DND-41 (cell line): Measurements from ENCODE around the gene DCDC1.

Source experiments
- EZH2 ChIP-seq: IDR thresholded peaks from 3 replicates; pipeline ENCODE4 v1.6.1; 2012; ENCODE audit warnings: borderline replicate concordance, low read depth, mild to moderate bottlenecking, moderate library complexity, low read length, inconsistent platforms; ENCODE audit not compliant: severe bottlenecking
- TF ChIP-seq, protein P1 (sequence below): IDR thresholded peaks from 2 replicates; pipeline ENCODE4 v1.5.1; 2012; ENCODE audit warnings: borderline replicate concordance, low read length, moderate library complexity, mild to moderate bottlenecking; ENCODE audit not compliant: poor library complexity, severe bottlenecking; ENCODE audit errors: extremely low read depth

DNA sequence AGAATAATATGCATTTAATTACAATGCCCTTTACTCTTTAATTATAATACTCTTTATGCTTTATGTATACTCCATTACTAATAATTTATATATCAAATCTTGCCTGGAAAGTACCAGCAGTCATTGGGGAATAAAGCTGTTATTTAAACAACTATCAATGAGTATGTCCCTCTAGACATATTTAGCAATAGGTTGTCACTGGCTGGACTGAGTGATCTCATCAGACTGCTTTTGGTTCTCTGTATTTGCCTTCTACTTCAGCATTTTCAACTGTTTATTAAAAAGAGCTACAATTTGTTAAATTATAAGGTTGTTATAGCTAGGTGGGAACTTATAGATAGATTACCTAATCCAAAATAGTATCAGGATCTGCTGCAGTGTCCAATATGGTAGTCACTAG lies 267.2 kb downstream of the DCDC1 start:
- TF ChIP-seq, protein P1, sequence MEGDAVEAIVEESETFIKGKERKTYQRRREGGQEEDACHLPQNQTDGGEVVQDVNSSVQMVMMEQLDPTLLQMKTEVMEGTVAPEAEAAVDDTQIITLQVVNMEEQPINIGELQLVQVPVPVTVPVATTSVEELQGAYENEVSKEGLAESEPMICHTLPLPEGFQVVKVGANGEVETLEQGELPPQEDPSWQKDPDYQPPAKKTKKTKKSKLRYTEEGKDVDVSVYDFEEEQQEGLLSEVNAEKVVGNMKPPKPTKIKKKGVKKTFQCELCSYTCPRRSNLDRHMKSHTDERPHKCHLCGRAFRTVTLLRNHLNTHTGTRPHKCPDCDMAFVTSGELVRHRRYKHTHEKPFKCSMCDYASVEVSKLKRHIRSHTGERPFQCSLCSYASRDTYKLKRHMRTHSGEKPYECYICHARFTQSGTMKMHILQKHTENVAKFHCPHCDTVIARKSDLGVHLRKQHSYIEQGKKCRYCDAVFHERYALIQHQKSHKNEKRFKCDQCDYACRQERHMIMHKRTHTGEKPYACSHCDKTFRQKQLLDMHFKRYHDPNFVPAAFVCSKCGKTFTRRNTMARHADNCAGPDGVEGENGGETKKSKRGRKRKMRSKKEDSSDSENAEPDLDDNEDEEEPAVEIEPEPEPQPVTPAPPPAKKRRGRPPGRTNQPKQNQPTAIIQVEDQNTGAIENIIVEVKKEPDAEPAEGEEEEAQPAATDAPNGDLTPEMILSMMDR: no peak
- TF ChIP-seq EZH2: no peak
